Natural killer cell treated with Interleukin-12 subunit alpha and Interleukin-12 subunit beta and Interleukin-15 and Interleukin-18, amount 100 ng/mL, for 72 hours (primary cell): ENCODE measurements around the gene FAM124A. TPM values are rescaled to one million over a fixed set of nuclear protein-coding genes. Genes with fewer than 3 reads are reported as not detected.

Experiments used
- ATAC-seq, 2 donors: fragments of 150-1000 bp; cut with Tn5 transposase in 1 of 2; sonication (Bioruptor Pico), chemical (Tn5 transposase) in 1 of 2; 2 replicates each; pipeline ENCODE4 v1.10.0; 2021
- DNase-seq: peaks from one replicate; pipeline ENCODE4 v3.0.0; 2022; ENCODE audit warnings: low spot score
- H3K27ac Mint-ChIP-seq, 2 donors: 1 replicate in 1 of 2; 2 replicates in 1 of 2; pipeline ENCODE4 v1.8.0; 2022; ENCODE audit warnings: mixed read lengths in 2 of 2, mild to moderate bottlenecking in 1 of 2, moderate library complexity in 1 of 2
- H3K27me3 Mint-ChIP-seq, 2 donors: 1 replicate in 1 of 2; 2 replicates in 1 of 2; pipeline ENCODE4 v1.8.0; 2022; ENCODE audit warnings: mixed read lengths in 2 of 2
- H3K36me3 Mint-ChIP-seq: one replicate; pipeline ENCODE4 v1.8.0; 2022; ENCODE audit warnings: mixed read lengths
- H3K4me1 Mint-ChIP-seq, 2 donors: 1 replicate in 1 of 2; 2 replicates in 1 of 2; pipeline ENCODE4 v1.8.0; 2022; ENCODE audit warnings: low read depth in 2 of 2, mixed read lengths in 2 of 2, mild to moderate bottlenecking in 1 of 2
- H3K4me3 Mint-ChIP-seq: one replicate; pipeline ENCODE4 v1.8.0; 2022; ENCODE audit warnings: mixed read lengths
- H3K9me3 Mint-ChIP-seq: 2 replicates; pipeline ENCODE4 v1.8.0; 2022; ENCODE audit warnings: mixed read lengths
- total RNA-seq, 2 donors: library from RNA; stranded (reverse); gene quantifications; one replicate each; pipeline ENCODE4 v1.2.3, GENCODE V29; 2022

Gene FAM124A
- total RNA-seq, 2 donors from 2014 or later: not detected

GRCh38 chr13:51303063-51303552 lies 80.9 kb downstream of the FAM124A start:
- Mint-ChIP-seq H3K27ac (no peak overlapping the region), H3K4me3 (no peak overlapping the region), H3K4me1 (no peaks in the 10 kb centered on the region), H3K9me3 (no peaks in the 10 kb centered on the region), H3K36me3 (no peaks in the 10 kb centered on the region), H3K27me3 (peaks cover 5 to 11% of the 10 kb centered on the region in 2 donors)
- ATAC-seq (no peak), DNase-seq (no peak)

- ATAC-seq (no peak), DNase-seq (no peak)
- H3K9me3 Mint-ChIP-seq: no peaks in the 10 kb centered on the region
- no peaks in the 10 kb centered on the region for H3K36me3 Mint-ChIP-seq
- no peak overlapping the region for H3K4me3 Mint-ChIP-seq
- peaks cover 5 to 11% of the 10 kb centered on the region in 2 donors for H3K27me3 Mint-ChIP-seq
- no peaks in the 10 kb centered on the region for H3K4me1 Mint-ChIP-seq
- no peak overlapping the region for H3K27ac Mint-ChIP-seq
These were observed 81.7 kb downstream of the FAM124A start for GRCh38 chr13:51303882-51304281.

- H3K27me3 Mint-ChIP-seq: peaks cover 4 to 11% of the 10 kb centered on the region in 2 donors
These were observed 83.2 kb downstream of the FAM124A start for GRCh38 chr13:51305271-51305967.

GRCh38 chr13:51308781-51309180 lies 86.6 kb downstream of the FAM124A start:
- no peaks in the 10 kb centered on the region for H3K36me3 Mint-ChIP-seq
- peaks cover 11 to 13% of the 10 kb centered on the region in 2 donors for H3K27me3 Mint-ChIP-seq
- no peak overlapping the region for H3K4me3 Mint-ChIP-seq
- H3K4me1 Mint-ChIP-seq: no peaks in the 10 kb centered on the region
- H3K9me3 Mint-ChIP-seq: no peaks in the 10 kb centered on the region
- DNase-seq: no peak
- ATAC-seq: no peak
- H3K27ac Mint-ChIP-seq: no peak overlapping the region

More at GRCh38 chr13:51305271-51305967, 83.2 kb downstream of the FAM124A start:
- H3K9me3 Mint-ChIP-seq: no peaks in the 10 kb centered on the region
- no peaks in the 10 kb centered on the region for H3K36me3 Mint-ChIP-seq
- H3K4me1 Mint-ChIP-seq: no peaks in the 10 kb centered on the region
- no peak for DNase-seq
- no peak overlapping the region for H3K4me3 Mint-ChIP-seq
- no peak for ATAC-seq
- H3K27ac Mint-ChIP-seq: no peak overlapping the region

GRCh38 chr13:51311231-51311630 lies 89.0 kb downstream of the FAM124A start:
- ATAC-seq (no peak), DNase-seq (no peak)
- no peak overlapping the region for H3K27ac Mint-ChIP-seq
- H3K4me1 Mint-ChIP-seq: peaks cover 0 to 3% of the 10 kb centered on the region in 2 donors
- peaks cover 11 to 18% of the 10 kb centered on the region in 2 donors for H3K27me3 Mint-ChIP-seq
- no peaks in the 10 kb centered on the region for H3K9me3 Mint-ChIP-seq
- H3K36me3 Mint-ChIP-seq: no peaks in the 10 kb centered on the region
- H3K4me3 Mint-ChIP-seq: no peak overlapping the region

- Mint-ChIP-seq H3K4me1 (peaks cover 0 to 3% of the 10 kb centered on the region in 2 donors), H3K36me3 (no peaks in the 10 kb centered on the region), H3K27me3 (peaks cover 11 to 18% of the 10 kb centered on the region in 2 donors), H3K9me3 (no peaks in the 10 kb centered on the region), H3K4me3 (no peak overlapping the region), H3K27ac (no peak overlapping the region)
- DNase-seq (no peak), ATAC-seq (no peak)
These were observed 89.8 kb downstream of the FAM124A start for GRCh38 chr13:51311957-51312520.

- no peak for DNase-seq
- no peak for ATAC-seq
These were observed 91.4 kb downstream of the FAM124A start for GRCh38 chr13:51313619-51314018.

GRCh38 chr13:51317262-51317661 lies 95.1 kb downstream of the FAM124A start:
- H3K27me3 Mint-ChIP-seq: peaks cover 0 to 6% of the 10 kb centered on the region in 2 donors
- no peak overlapping the region for H3K4me3 Mint-ChIP-seq
- H3K9me3 Mint-ChIP-seq: no peaks in the 10 kb centered on the region
- peaks cover 0 to 3% of the 10 kb centered on the region in 2 donors for H3K4me1 Mint-ChIP-seq
- no peak for DNase-seq
- no peaks in the 10 kb centered on the region for H3K36me3 Mint-ChIP-seq
- H3K27ac Mint-ChIP-seq: no peak overlapping the region
- ATAC-seq: no peak

More at GRCh38 chr13:51313619-51314018, 91.4 kb downstream of the FAM124A start:
- Mint-ChIP-seq H3K27ac (no peak overlapping the region), H3K9me3 (no peaks in the 10 kb centered on the region), H3K4me1 (peaks cover 0 to 3% of the 10 kb centered on the region in 2 donors), H3K4me3 (no peak overlapping the region), H3K36me3 (no peaks in the 10 kb centered on the region), H3K27me3 (peaks cover 0 to 16% of the 10 kb centered on the region in 2 donors)

GRCh38 chr13:51318015-51318414 lies 95.8 kb downstream of the FAM124A start:
- DNase-seq: no peak
- Mint-ChIP-seq H3K36me3 (no peaks in the 10 kb centered on the region), H3K4me1 (peaks cover 0 to 3% of the 10 kb centered on the region in 2 donors), H3K27ac (no peak overlapping the region), H3K27me3 (peaks cover 0 to 5% of the 10 kb centered on the region in 2 donors), H3K4me3 (no peak overlapping the region), H3K9me3 (no peaks in the 10 kb centered on the region)
- no peak for ATAC-seq

GRCh38 chr13:51318876-51319275 lies 96.7 kb downstream of the FAM124A start:
- ATAC-seq: no peak
- peaks cover 0 to 5% of the 10 kb centered on the region in 2 donors for H3K27me3 Mint-ChIP-seq

GRCh38 chr13:51321836-51322235 lies 99.6 kb downstream of the FAM124A start:
- H3K4me1 Mint-ChIP-seq: no peaks in the 10 kb centered on the region
- H3K9me3 Mint-ChIP-seq: no peaks in the 10 kb centered on the region
- ATAC-seq: no peak
- H3K27me3 Mint-ChIP-seq: no peaks in the 10 kb centered on the region
- DNase-seq: no peak
- no peaks in the 10 kb centered on the region for H3K36me3 Mint-ChIP-seq
- H3K27ac Mint-ChIP-seq: no peak overlapping the region
- no peak overlapping the region for H3K4me3 Mint-ChIP-seq

More at GRCh38 chr13:51318876-51319275, 96.7 kb downstream of the FAM124A start:
- no peak overlapping the region for H3K4me3 Mint-ChIP-seq
- H3K4me1 Mint-ChIP-seq: peaks cover 0 to 3% of the 10 kb centered on the region in 2 donors
- no peaks in the 10 kb centered on the region for H3K9me3 Mint-ChIP-seq
- no peaks in the 10 kb centered on the region for H3K36me3 Mint-ChIP-seq
- no peak overlapping the region for H3K27ac Mint-ChIP-seq
- no peak for DNase-seq

GRCh38 chr13:51322826-51323225 lies 100.6 kb downstream of the FAM124A start:
- no peaks in the 10 kb centered on the region for H3K4me1 Mint-ChIP-seq
- no peaks in the 10 kb centered on the region for H3K9me3 Mint-ChIP-seq
- ATAC-seq: no peak
- H3K27me3 Mint-ChIP-seq: no peaks in the 10 kb centered on the region
- H3K27ac Mint-ChIP-seq: no peak overlapping the region
- no peak for DNase-seq
- H3K36me3 Mint-ChIP-seq: no peaks in the 10 kb centered on the region
- no peak overlapping the region for H3K4me3 Mint-ChIP-seq

- Mint-ChIP-seq H3K4me3 (no peak overlapping the region), H3K36me3 (no peaks in the 10 kb centered on the region), H3K9me3 (no peaks in the 10 kb centered on the region), H3K27me3 (no peaks in the 10 kb centered on the region), H3K4me1 (no peaks in the 10 kb centered on the region), H3K27ac (no peak overlapping the region)
- ATAC-seq (no peak), DNase-seq (no peak)
These were observed 101.8 kb downstream of the FAM124A start for GRCh38 chr13:51323824-51324511.
